CD4-positive, CD25-positive, alpha-beta regulatory T cell (primary cell): ENCODE results near the gene KAT6B. TPM values are rescaled to one million over a fixed set of nuclear protein-coding genes. Genes with fewer than 3 reads are reported as not detected.

Experiments
- ATAC-seq, 2 donors: fragments of 150-1000 bp; cut with Tn5 transposase; one replicate each; pipeline ENCODE4 v1.10.0; 2021; ENCODE audit warnings: low read depth in 2 of 2, moderate number of reproducible peaks in 2 of 2, moderate library complexity in 1 of 2
- DNase-seq, 3 donors: peaks; one replicate each; pipeline versions ENCODE4 v3.0.0 to v3.0.0-alpha.2; 2012 to 2022; ENCODE audit warnings: mixed read lengths in 1 of 3
- H3K27ac ChIP-seq: one replicate; pipeline ENCODE4 v1.7.0; 2013; ENCODE audit warnings: mild to moderate bottlenecking, low read length; ENCODE audit not compliant: insufficient read depth, poor library complexity, severe bottlenecking
- H3K27me3 ChIP-seq: one replicate; pipeline ENCODE4 v1.7.0; 2013; ENCODE audit warnings: low read length; ENCODE audit not compliant: control insufficient read depth, insufficient read depth
- H3K36me3 ChIP-seq: one replicate; pipeline ENCODE4 v1.7.0; 2013; ENCODE audit warnings: mild to moderate bottlenecking, low read length, moderate library complexity; ENCODE audit not compliant: control insufficient read depth, insufficient read depth
- H3K4me1 ChIP-seq: 2 replicates; pipeline ENCODE4 v1.7.0; 2013; ENCODE audit warnings: mild to moderate bottlenecking, low read length; ENCODE audit not compliant: insufficient read depth, control insufficient read depth, poor library complexity, severe bottlenecking
- H3K4me3 ChIP-seq: one replicate; pipeline ENCODE4 v1.7.0; 2013; ENCODE audit warnings: low read depth, mild to moderate bottlenecking, low read length, moderate library complexity
- H3K9me3 ChIP-seq, 2 experiments: 1 replicate in 1 of 2; 2 replicates in 1 of 2; pipeline ENCODE4 v1.7.0; 2013; ENCODE audit warnings: low read length in 2 of 2, mild to moderate bottlenecking in 1 of 2, moderate library complexity in 1 of 2; ENCODE audit not compliant: control insufficient read depth in 2 of 2
- H3K27ac Mint-ChIP-seq, 3 donors: one replicate each; pipeline ENCODE4 v1.8.0; 2020 to 2022; ENCODE audit warnings: mild to moderate bottlenecking in 3 of 3, mixed read lengths in 3 of 3, moderate library complexity in 2 of 3
- H3K27me3 Mint-ChIP-seq: one replicate; pipeline ENCODE4 v1.8.0; 2022; ENCODE audit warnings: mild to moderate bottlenecking, mixed read lengths
- H3K36me3 Mint-ChIP-seq: one replicate; pipeline ENCODE4 v1.8.0; 2020; ENCODE audit warnings: mixed read lengths
- H3K4me1 Mint-ChIP-seq, 4 donors: one replicate each; pipeline ENCODE4 v1.8.0; 2020 to 2022; ENCODE audit warnings: mixed read lengths in 4 of 4, mild to moderate bottlenecking in 1 of 4
- H3K4me3 Mint-ChIP-seq, 4 donors: one replicate each; pipeline ENCODE4 v1.8.0; 2020 to 2022; ENCODE audit warnings: mild to moderate bottlenecking in 4 of 4, mixed read lengths in 4 of 4, moderate library complexity in 3 of 4
- H3K9me3 Mint-ChIP-seq, 7 donors: one replicate each; pipeline ENCODE4 v1.8.0; 2020 to 2022; ENCODE audit warnings: mixed read lengths in 7 of 7, mild to moderate bottlenecking in 3 of 7, moderate library complexity in 2 of 7
- polyA plus RNA-seq, 4 donors: library from polyadenylated mRNA; unstranded; fragments of 300-500 nt; fragmentation: Illumina TruSeq; gene quantifications; one replicate each; pipeline ENCODE4 v1.2.3, GENCODE V29; 2021
- total RNA-seq: library from RNA; stranded (reverse); gene quantifications from one replicate; pipeline ENCODE4 v1.2.3, GENCODE V29; 2022

The KAT6B gene
- total and polyA plus RNA-seq, 5 donors from 2014 or later: 14.5 to 67.1 (median 16.6) TPM

- H3K9me3 Mint-ChIP-seq: no peaks in the 10 kb centered on the region
- H3K27ac Mint-ChIP-seq: peak overlapping the region in 2 of 3 donors; percentile 64 to 83
- peaks cover 55% of the 10 kb centered on the region for H3K36me3 ChIP-seq
- no peak overlapping the region for H3K4me3 Mint-ChIP-seq
- peaks cover 5 to 15% (median 12%) of the 10 kb centered on the region in 4 donors for H3K4me1 Mint-ChIP-seq
- no peaks in the 10 kb centered on the region for H3K27me3 ChIP-seq
- H3K4me1 ChIP-seq: no peaks in the 10 kb centered on the region
- no peaks in the 10 kb centered on the region for H3K27me3 Mint-ChIP-seq
- H3K27ac ChIP-seq: no peak overlapping the region
- no peak for ATAC-seq
- H3K9me3 ChIP-seq: no peaks in the 10 kb centered on the region
- H3K4me3 ChIP-seq: no peak overlapping the region
- DNase-seq: no peak
- peaks cover 50% of the 10 kb centered on the region for H3K36me3 Mint-ChIP-seq
Observed at GRCh38 chr10:75023074-75023473, 196.7 kb downstream of the KAT6B start.

- H3K4me3 ChIP-seq: no peak overlapping the region
- H3K27ac ChIP-seq: no peak overlapping the region
- H3K36me3 ChIP-seq: peaks cover 73% of the 10 kb centered on the region
- Mint-ChIP-seq H3K9me3 (no peaks in the 10 kb centered on the region), H3K27ac (peak overlapping the region in 1 of 3 donors; percentile 10), H3K27me3 (peaks cover 4% of the 10 kb centered on the region), H3K36me3 (peaks cover 69% of the 10 kb centered on the region), H3K4me3 (no peak overlapping the region), H3K4me1 (peaks cover 2 to 10% (median 6%) of the 10 kb centered on the region in 4 donors)
- DNase-seq (no peak), ATAC-seq (no peak)
- H3K9me3 ChIP-seq: no peaks in the 10 kb centered on the region
- no peaks in the 10 kb centered on the region for H3K27me3 ChIP-seq
- H3K4me1 ChIP-seq: no peaks in the 10 kb centered on the region
Observed at GRCh38 chr10:75024971-75025523, 198.6 kb downstream of the KAT6B start.

GRCh38 chr10:75028049-75028448 is 201.6 kb downstream of the KAT6B start:
- Histone ChIP-seq H3K36me3 (peaks cover 61% of the 10 kb centered on the region), H3K27ac (no peak overlapping the region), H3K4me1 (no peaks in the 10 kb centered on the region), H3K9me3 (no peaks in the 10 kb centered on the region), H3K27me3 (no peaks in the 10 kb centered on the region), H3K4me3 (no peak overlapping the region)
- ATAC-seq (no peak), DNase-seq (no peak)
- peaks cover 0 to 1% (median 0%) of the 10 kb centered on the region in 7 donors for H3K9me3 Mint-ChIP-seq
- peaks cover 61% of the 10 kb centered on the region for H3K36me3 Mint-ChIP-seq
- H3K27ac Mint-ChIP-seq: peak overlapping the region in 1 of 3 donors; percentile 5
- H3K27me3 Mint-ChIP-seq: peaks cover 4% of the 10 kb centered on the region
- H3K4me3 Mint-ChIP-seq: no peak overlapping the region
- H3K4me1 Mint-ChIP-seq: peaks cover 0 to 4% (median 2%) of the 10 kb centered on the region in 4 donors

GRCh38 chr10:75028748-75029147 is 202.3 kb downstream of the KAT6B start:
- peaks cover 4% of the 10 kb centered on the region for H3K27me3 Mint-ChIP-seq
- peak overlapping the region in 1 of 3 donors; percentile 64 for H3K27ac Mint-ChIP-seq
- Histone ChIP-seq H3K27ac (no peak overlapping the region), H3K4me1 (no peaks in the 10 kb centered on the region), H3K36me3 (peaks cover 55% of the 10 kb centered on the region), H3K27me3 (no peaks in the 10 kb centered on the region), H3K9me3 (no peaks in the 10 kb centered on the region), H3K4me3 (no peak overlapping the region)
- H3K4me1 Mint-ChIP-seq: peaks cover under 1 to 6% (median 4%) of the 10 kb centered on the region in 4 donors
- H3K4me3 Mint-ChIP-seq: no peak overlapping the region
- DNase-seq (no peak), ATAC-seq (no peak)
- peaks cover 55% of the 10 kb centered on the region for H3K36me3 Mint-ChIP-seq
- H3K9me3 Mint-ChIP-seq: peaks cover 0 to 1% (median 0%) of the 10 kb centered on the region in 7 donors

- Mint-ChIP-seq H3K27ac (no peak overlapping the region), H3K27me3 (peaks cover 4% of the 10 kb centered on the region), H3K9me3 (peaks cover 0 to 1% (median 0%) of the 10 kb centered on the region in 7 donors), H3K36me3 (peaks cover 53% of the 10 kb centered on the region), H3K4me1 (peaks cover 7 to 13% (median 10%) of the 10 kb centered on the region in 4 donors), H3K4me3 (no peak overlapping the region)
- Histone ChIP-seq H3K27ac (no peak overlapping the region), H3K4me3 (no peak overlapping the region), H3K9me3 (no peaks in the 10 kb centered on the region), H3K4me1 (no peaks in the 10 kb centered on the region), H3K27me3 (no peaks in the 10 kb centered on the region), H3K36me3 (peaks cover 48% of the 10 kb centered on the region)
- ATAC-seq (no peak), DNase-seq (no peak)
Observed at GRCh38 chr10:75029420-75029819, 203.0 kb downstream of the KAT6B start.

- H3K27me3 ChIP-seq: no peaks in the 10 kb centered on the region
- H3K9me3 ChIP-seq: no peaks in the 10 kb centered on the region
- peaks cover 45% of the 10 kb centered on the region for H3K36me3 ChIP-seq
- H3K4me1 ChIP-seq: no peaks in the 10 kb centered on the region
- peaks cover 4% of the 10 kb centered on the region for H3K27me3 Mint-ChIP-seq
- no peak overlapping the region for H3K4me3 ChIP-seq
- ATAC-seq (no peak), DNase-seq (no peak)
- H3K27ac ChIP-seq: no peak overlapping the region
- peaks cover 10 to 15% (median 12%) of the 10 kb centered on the region in 4 donors for H3K4me1 Mint-ChIP-seq
- no peak overlapping the region for H3K4me3 Mint-ChIP-seq
- H3K36me3 Mint-ChIP-seq: peaks cover 50% of the 10 kb centered on the region
- no peak overlapping the region for H3K27ac Mint-ChIP-seq
- H3K9me3 Mint-ChIP-seq: peaks cover 0 to 1% (median 0%) of the 10 kb centered on the region in 7 donors
Observed at GRCh38 chr10:75029857-75030256, 203.5 kb downstream of the KAT6B start.

- no peak for DNase-seq
- peak overlapping the region in 1 of 3 donors; percentile 23 for H3K27ac Mint-ChIP-seq
- Histone ChIP-seq H3K27me3 (no peaks in the 10 kb centered on the region), H3K27ac (no peak overlapping the region), H3K36me3 (peaks cover 40% of the 10 kb centered on the region), H3K4me1 (no peaks in the 10 kb centered on the region), H3K4me3 (no peak overlapping the region), H3K9me3 (no peaks in the 10 kb centered on the region)
- H3K4me1 Mint-ChIP-seq: peaks cover 13 to 20% (median 15%) of the 10 kb centered on the region in 4 donors
- peaks cover 0 to 1% (median 0%) of the 10 kb centered on the region in 7 donors for H3K9me3 Mint-ChIP-seq
- H3K36me3 Mint-ChIP-seq: peaks cover 45% of the 10 kb centered on the region
- no peak for ATAC-seq
- peaks cover 4% of the 10 kb centered on the region for H3K27me3 Mint-ChIP-seq
- H3K4me3 Mint-ChIP-seq: no peak overlapping the region
Observed at GRCh38 chr10:75030371-75030770, 204.0 kb downstream of the KAT6B start.

- peaks cover 15 to 29% (median 20%) of the 10 kb centered on the region in 4 donors for H3K4me1 Mint-ChIP-seq
- Histone ChIP-seq H3K27ac (no peak overlapping the region), H3K27me3 (no peaks in the 10 kb centered on the region), H3K4me3 (no peak overlapping the region), H3K9me3 (no peaks in the 10 kb centered on the region), H3K4me1 (no peaks in the 10 kb centered on the region), H3K36me3 (peaks cover 27% of the 10 kb centered on the region)
- ATAC-seq: no peak
- peaks cover 37% of the 10 kb centered on the region for H3K36me3 Mint-ChIP-seq
- H3K9me3 Mint-ChIP-seq: peaks cover 0 to 1% (median 0%) of the 10 kb centered on the region in 7 donors
- no peak overlapping the region for H3K4me3 Mint-ChIP-seq
- DNase-seq: no peak
- H3K27me3 Mint-ChIP-seq: peaks cover 4% of the 10 kb centered on the region
- H3K27ac Mint-ChIP-seq: no peak overlapping the region
Observed at GRCh38 chr10:75032119-75032518, 205.7 kb downstream of the KAT6B start.
